Cardiac fibroblast (primary cell): ENCODE measurements around the gene KXD1.

ENCODE experiments used
- DNase-seq, 2 donors: peaks; one replicate each; pipeline versions ENCODE4 v3.0.0 to v3.0.0-alpha.2; 2010; ENCODE audit warnings: low read depth in 2 of 2
- H3K4me3 ChIP-seq, 2 donors: replicated peaks in 1 of 2; 1 replicate in 1 of 2; 2 replicates in 1 of 2; pipeline ENCODE4 v1.5.1; 2011; ENCODE audit warnings: low read depth in 2 of 2, low read length in 2 of 2, mild to moderate bottlenecking in 2 of 2, moderate library complexity in 1 of 2
- TF ChIP-seq, protein P1 (sequence below): IDR thresholded peaks from one replicate; pipeline ENCODE4 v1.5.1; 2011; ENCODE audit warnings: low read depth, mild to moderate bottlenecking, low read length, inconsistent platforms

Gene KXD1

DNA sequence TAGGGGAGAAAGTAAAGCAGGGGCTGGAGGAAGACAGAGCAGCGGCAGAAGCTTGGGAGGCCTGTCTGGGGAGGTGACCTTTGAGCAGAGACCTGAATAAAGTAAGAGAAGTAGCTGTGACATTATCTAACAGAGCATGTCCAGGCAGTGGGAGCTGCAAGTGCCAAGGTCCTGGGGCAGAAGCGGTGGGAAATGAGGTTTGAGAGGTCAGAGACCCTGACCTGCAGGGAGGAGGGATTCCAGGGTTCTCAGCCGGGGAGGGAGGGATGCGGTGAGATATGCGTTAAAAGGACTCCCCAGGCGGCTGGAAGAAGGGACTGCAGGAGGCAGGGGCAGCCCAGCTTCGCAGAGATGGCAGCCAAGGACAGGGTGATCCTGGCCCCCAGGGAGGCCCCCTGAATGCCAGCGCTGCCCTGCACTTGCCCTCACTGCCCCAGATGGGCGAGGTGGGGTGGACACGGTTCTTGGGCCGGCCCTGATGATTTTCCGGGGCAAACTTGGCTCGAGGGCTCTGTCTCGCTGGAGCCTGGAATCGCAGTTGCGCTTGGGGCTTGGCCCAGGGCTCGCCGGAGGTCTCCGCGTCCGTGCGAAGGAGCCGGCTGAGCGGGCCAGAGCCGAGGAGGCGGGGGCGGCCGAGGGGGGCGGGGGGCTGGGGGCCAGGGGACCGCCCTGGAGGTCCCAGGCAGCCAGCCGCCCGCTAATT is 45.7 kb downstream of the KXD1 start:
- peak; percentile 29 to 34 for DNase-seq
- peak overlapping the region in 1 of 2 donors; percentile 5 for H3K4me3 ChIP-seq
- TF ChIP-seq, protein P1, sequence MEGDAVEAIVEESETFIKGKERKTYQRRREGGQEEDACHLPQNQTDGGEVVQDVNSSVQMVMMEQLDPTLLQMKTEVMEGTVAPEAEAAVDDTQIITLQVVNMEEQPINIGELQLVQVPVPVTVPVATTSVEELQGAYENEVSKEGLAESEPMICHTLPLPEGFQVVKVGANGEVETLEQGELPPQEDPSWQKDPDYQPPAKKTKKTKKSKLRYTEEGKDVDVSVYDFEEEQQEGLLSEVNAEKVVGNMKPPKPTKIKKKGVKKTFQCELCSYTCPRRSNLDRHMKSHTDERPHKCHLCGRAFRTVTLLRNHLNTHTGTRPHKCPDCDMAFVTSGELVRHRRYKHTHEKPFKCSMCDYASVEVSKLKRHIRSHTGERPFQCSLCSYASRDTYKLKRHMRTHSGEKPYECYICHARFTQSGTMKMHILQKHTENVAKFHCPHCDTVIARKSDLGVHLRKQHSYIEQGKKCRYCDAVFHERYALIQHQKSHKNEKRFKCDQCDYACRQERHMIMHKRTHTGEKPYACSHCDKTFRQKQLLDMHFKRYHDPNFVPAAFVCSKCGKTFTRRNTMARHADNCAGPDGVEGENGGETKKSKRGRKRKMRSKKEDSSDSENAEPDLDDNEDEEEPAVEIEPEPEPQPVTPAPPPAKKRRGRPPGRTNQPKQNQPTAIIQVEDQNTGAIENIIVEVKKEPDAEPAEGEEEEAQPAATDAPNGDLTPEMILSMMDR, result peak; percentile 48

DNA sequence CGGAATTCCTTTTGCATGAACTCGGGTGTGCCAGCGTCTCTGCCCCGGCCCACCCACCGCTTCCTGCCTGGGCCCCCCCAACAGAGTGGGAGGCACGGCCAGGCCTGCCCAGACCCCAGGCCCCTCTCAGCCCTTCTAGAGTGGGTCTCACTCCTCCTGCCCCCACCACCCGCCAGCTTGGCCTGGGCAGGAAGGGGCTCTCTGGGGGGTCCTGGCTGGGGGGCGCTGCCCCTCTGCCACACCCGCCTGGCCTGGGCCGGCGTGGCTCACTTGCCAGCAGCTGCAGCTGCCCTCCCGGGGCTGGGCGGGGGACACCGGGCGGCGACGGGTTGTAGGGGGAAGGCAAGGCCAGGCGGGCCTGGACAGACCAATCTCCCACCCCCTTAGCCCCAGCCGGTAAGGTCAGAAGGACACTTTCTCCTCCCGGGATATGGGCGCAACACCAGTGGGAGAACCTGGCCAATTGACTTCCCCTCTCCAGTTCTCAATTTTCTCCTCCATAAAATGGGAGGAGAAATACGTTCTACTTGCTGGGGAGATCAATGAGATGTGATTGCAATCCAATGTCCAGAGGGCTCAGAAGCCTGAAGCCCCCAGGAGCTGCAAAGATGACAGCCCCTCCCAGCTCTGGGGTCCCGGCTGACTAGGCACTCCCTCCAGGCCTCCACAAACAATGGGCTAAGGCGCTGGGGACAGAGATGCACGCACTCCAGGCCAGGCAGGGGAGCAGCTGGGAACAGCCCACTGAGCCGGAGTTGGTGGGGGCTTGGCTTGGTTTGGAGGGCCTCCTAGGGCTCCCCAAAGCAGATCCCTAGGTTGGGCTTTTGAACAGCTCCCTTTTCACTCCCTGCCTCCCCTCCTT is 46.5 kb downstream of the KXD1 start:
- TF ChIP-seq, protein P1, result no peak
- H3K4me3 ChIP-seq, result no peak overlapping the region
- no peak for DNase-seq

DNA sequence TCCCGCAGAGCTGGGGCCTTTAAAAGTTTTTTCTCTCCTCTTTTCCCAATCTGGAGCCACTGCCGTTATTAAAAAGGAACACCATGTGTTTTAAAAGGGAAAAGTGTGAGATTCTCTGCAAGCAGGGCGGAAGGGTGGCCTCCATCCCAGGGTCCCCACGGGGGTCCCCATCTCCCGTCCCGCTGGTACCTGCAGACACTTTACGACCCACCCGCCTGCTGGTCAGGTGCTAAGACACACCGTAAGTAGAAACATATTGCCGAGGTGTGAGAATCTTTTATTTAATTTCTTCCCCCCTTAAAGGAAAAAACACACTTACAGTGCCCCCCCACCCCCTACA is 47.1 kb downstream of the KXD1 start:
- no peak for DNase-seq

DNA sequence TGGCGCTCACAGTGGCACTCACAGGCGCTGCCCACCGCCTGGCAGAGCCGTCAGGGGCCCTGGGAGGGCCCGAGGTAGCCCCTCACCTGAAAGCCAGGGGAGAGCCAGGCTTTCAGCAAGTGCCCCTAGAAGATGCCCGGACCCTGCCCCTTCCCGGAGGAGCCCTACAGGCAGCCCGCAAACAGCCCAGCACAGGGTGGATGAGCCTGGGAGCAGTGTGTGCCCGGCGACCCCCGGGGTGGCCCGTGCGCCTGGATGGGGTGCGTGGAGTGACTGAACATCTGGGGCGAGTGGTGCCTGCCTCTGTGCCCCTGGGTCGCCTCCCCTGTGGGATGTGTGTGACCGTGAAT is 47.5 kb downstream of the KXD1 start:
- no peak for DNase-seq
- H3K4me3 ChIP-seq, result peak overlapping the region in 1 of 2 donors; percentile 22
- TF ChIP-seq, protein P1, result no peak

More for the DNA sequence above, 47.1 kb downstream of the KXD1 start:
- TF ChIP-seq, protein P1, result no peak
- H3K4me3 ChIP-seq, result no peak overlapping the region

DNA sequence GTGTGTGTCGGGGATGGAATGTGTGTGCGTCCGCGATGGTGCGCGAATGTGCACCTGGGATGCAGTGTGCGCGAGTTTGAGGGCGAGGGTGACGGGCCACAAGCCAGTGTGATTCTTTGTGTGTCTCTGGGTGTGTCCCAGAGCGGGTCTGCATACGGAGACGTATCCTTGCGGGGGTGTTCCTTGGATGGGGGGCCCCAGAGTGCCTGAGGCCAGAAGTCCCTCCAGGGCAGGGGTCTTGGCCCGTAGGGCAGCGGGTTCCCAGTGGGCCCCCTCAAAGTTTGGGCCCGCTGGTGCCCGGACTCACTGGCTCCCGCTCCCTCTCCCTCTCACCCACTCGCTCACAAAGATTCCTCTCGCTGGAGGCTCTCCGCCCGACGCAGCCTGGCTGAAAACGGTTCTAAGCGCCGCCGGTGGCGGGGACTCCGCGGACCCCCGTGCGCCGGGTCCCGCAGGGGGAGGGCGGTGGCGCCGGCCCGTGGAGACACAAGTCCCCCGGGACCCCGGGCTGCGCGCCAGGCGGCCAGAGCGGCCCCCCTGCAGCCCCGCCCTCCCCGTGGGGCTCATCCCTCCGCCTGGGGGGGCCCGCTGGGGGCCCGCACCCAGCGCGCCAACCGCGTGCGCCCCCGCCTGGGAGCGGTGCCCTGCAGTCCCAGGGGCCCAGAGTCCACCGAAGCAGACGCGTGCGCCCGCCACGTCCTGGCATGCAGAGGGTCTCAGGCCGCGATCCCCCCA is 48.0 kb downstream of the KXD1 start:
- TF ChIP-seq, protein P1, result no peak
- peak overlapping the region; percentile 18 to 22 for H3K4me3 ChIP-seq
- DNase-seq, result no peak

DNA sequence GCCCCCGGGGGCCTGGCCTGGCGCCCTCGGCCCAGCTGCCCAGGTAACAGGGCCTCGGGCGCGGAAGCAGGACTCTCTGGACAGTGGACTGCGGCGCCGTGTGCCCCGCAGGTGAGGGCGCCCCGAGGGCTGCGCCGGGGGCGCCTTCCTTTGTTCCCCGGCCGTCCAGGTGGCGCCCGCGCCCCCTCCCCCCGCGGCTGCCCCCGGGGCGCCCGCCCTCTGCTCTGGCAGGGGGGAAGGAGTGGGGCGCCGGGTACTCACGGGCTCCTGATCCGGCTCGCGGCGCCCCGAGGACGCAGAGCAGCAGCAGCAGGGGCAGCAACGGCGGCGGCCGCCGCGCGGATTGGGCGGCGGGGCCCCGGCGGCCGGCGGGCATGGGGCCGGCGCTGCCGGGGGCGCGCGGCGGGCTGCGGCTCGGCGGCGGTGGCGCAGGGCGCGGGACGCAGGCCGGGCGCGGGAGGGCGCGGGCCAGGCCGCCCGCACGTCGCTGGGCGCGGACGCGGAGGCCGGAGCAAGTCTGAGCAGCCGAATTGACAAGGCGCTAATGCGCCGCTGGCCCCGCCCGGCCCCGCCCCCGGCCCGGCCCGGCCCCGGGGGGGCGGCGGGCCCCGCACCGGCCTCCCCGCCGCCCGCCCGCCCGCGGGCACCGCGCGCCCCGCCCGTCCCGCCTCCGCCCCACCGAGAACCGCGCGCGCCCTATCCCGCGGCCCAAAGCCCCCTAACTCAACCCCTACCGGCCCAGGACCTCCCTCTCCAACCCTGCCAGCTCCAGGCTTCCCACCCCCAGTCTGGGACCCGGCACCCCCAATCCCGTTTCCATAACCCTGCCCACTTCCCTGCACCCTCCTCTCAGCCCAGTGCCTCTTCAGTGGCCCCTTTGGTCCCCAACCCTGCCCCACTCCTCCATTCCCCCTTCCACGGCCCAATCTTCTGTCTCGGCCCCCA is 48.9 kb downstream of the KXD1 start, which contains the start of gene CRLF1:
Gene CRLF1 (minus strand): TSS at position 519 of the 945 bp plus-strand sequence. CDS start 143 bp downstream, at position 376.
- peak within 1 kb of the TSS; percentile 18 to 29 for H3K4me3 ChIP-seq
- TF ChIP-seq, protein P1, result no peak
- no peak for DNase-seq
